HepG2 (cell line): ENCODE measurements around the gene ING1. TPM values are rescaled to one million over a fixed set of nuclear protein-coding genes. Genes with fewer than 3 reads are reported as not detected.

Source experiments
- ATAC-seq: fragments of 200-7000 bp; cut with Tn5 transposase; 3 replicates; pipeline ENCODE4 v1.9.1; 2020; ENCODE audit warnings: mild to moderate bottlenecking, moderate library complexity
- BruUV-seq: library from RNA; stranded (reverse); fragments of 400-500 nt; replicated peaks from 2 replicates; lab custom pipeline; 2021; lab: Mats Ljungman, UMichigan
- CTCF ChIA-PET: fragments of 300-600 bp; formaldehyde crosslinking; extraction: SDS; loops from one replicate; lab custom pipeline; 2021; ENCODE audit warnings: low total read pairs, inconsistent platforms, low intra/inter-chr PET ratio; lab: Yijun Ruan, JAX
- POLR2A ChIA-PET: fragments of 350-600 bp; sonication (Branson Sonifier 250); formaldehyde crosslinking; loops from one replicate; lab custom pipeline; 2020; ENCODE audit warnings: antibody characterized with exemption, inconsistent platforms; lab: Yijun Ruan, JAX
- DNase-seq: peaks from one replicate; pipeline ENCODE4 v3.0.0-alpha.2; 2015; ENCODE audit warnings: low spot score
- FAIRE-seq: peaks from 3 replicates; lab custom pipeline; 2011; peaks lifted over from hg19 to GRCh38; lab: Jason Lieb, UNC
- H2AFZ ChIP-seq: one replicate; pipeline ENCODE4 v1.6.1; 2011; ENCODE audit warnings: low read length, inconsistent platforms
- H3K27ac ChIP-seq: fragments of 300-600 bp; 3 replicates; pipeline ENCODE4 v1.8.0; 2011; ENCODE audit warnings: mixed run types, mild to moderate bottlenecking, mixed read lengths, low read length, inconsistent platforms; ENCODE audit not compliant: insufficient read depth; ENCODE audit errors: extremely low read length
- H3K27me3 ChIP-seq, 2 experiments: fragments of 200-600 bp in 1 of 2; 2 replicates in 1 of 2; 3 replicates in 1 of 2; pipeline versions ENCODE4 v1.6.0 to v1.8.0; 2011; ENCODE audit warnings: low read length in 2 of 2, mild to moderate bottlenecking in 2 of 2, moderate library complexity in 2 of 2, inconsistent platforms in 1 of 2; ENCODE audit not compliant: insufficient read depth in 2 of 2, control insufficient read depth in 1 of 2
- H3K36me3 ChIP-seq, 2 experiments: fragments of 200-600 bp in 1 of 2; replicated peaks in 1 of 2; 2 replicates in 1 of 2; 3 replicates in 1 of 2; pipeline versions ENCODE4 v1.5.1 to v1.8.0; 2011; ENCODE audit warnings: low read length in 2 of 2, inconsistent platforms in 1 of 2; ENCODE audit not compliant: insufficient read depth in 2 of 2, control insufficient read depth in 1 of 2
- H3K4me1 ChIP-seq: 2 replicates; pipeline ENCODE4 v1.5.1; 2012; ENCODE audit warnings: low read length, inconsistent platforms; ENCODE audit not compliant: insufficient read depth
- H3K4me2 ChIP-seq: 2 replicates; pipeline ENCODE4 v1.6.0; 2011; ENCODE audit warnings: low read depth, low read length, inconsistent platforms
- H3K4me3 ChIP-seq, 3 experiments: fragments of 200-600 bp in 1 of 3; sonication (generic), shearing (Covaris generic) in 1 of 3; replicated peaks in 1 of 3; 2 replicates each; pipeline ENCODE4 v1.5.1; 2011 to 2016; ENCODE audit warnings: low read length in 3 of 3, inconsistent platforms in 2 of 3, low read depth in 2 of 3, mild to moderate bottlenecking in 2 of 3, control low read depth in 1 of 3, mixed read lengths in 1 of 3; ENCODE audit not compliant: insufficient read depth in 1 of 3
- H3K79me2 ChIP-seq: one replicate; pipeline ENCODE4 v1.6.1; 2011; ENCODE audit warnings: low read length, inconsistent platforms; ENCODE audit not compliant: insufficient read depth
- H3K9ac ChIP-seq: 2 replicates; pipeline ENCODE4 v1.6.0; 2011; ENCODE audit warnings: mild to moderate bottlenecking, low read depth, low read length, inconsistent platforms; ENCODE audit not compliant: insufficient read depth
- H3K9me3 ChIP-seq: 2 replicates; pipeline ENCODE4 v1.5.1; 2012; ENCODE audit warnings: mild to moderate bottlenecking, low read length
- H4K20me1 ChIP-seq: 2 replicates; pipeline ENCODE4 v1.6.0; 2011; ENCODE audit warnings: inconsistent platforms, mild to moderate bottlenecking, low read length, moderate library complexity; ENCODE audit not compliant: insufficient read depth
- BORCS8-MEF2B ChIP-seq: sonication (generic); formaldehyde crosslinking; IDR thresholded peaks from 2 replicates; pipeline ENCODE4 v1.8.0; 2022; ENCODE audit warnings: mild to moderate bottlenecking, missing genetic modification reagents
- DR1 ChIP-seq: sonication (generic); formaldehyde crosslinking; IDR thresholded peaks from 2 replicates; pipeline ENCODE4 v1.8.0; 2021; ENCODE audit warnings: mild to moderate bottlenecking, missing genetic modification reagents, inconsistent platforms
- EZH2 ChIP-seq: conservative IDR thresholded peaks from 2 replicates; pipeline ENCODE4 v1.6.1; 2012; ENCODE audit warnings: mild to moderate bottlenecking, low read depth, low read length, moderate library complexity
- KLF15 ChIP-seq: sonication (generic); formaldehyde crosslinking; IDR thresholded peaks from 2 replicates; pipeline ENCODE4 v1.8.1; 2023; ENCODE audit warnings: borderline replicate concordance, mild to moderate bottlenecking, inconsistent platforms, missing genetic modification reagents, mixed read lengths
- PHF5A ChIP-seq: IDR thresholded peaks from one replicate; pipeline ENCODE4 v1.6.1; 2018; ENCODE audit warnings: low read depth, missing genetic modification reagents; ENCODE audit not compliant: unreplicated experiment
- PITX1 ChIP-seq: sonication (generic); formaldehyde crosslinking; IDR thresholded peaks from 2 replicates; pipeline ENCODE4 v1.5.1; 2020; ENCODE audit warnings: mild to moderate bottlenecking, missing genetic modification reagents
- RELA ChIP-seq: sonication (generic); formaldehyde crosslinking; IDR thresholded peaks from 2 replicates; pipeline ENCODE4 v1.4.0; 2020; ENCODE audit warnings: missing genetic modification reagents
- RXRA ChIP-seq: sonication (generic); formaldehyde crosslinking; IDR thresholded peaks from 2 replicates; pipeline ENCODE4 v1.5.1; 2020; ENCODE audit warnings: missing genetic modification reagents
- SIX1 ChIP-seq: sonication (generic); formaldehyde crosslinking; IDR thresholded peaks from 2 replicates; pipeline ENCODE4 v1.4.0; 2020; ENCODE audit warnings: missing genetic modification reagents, borderline replicate concordance
- ZBTB3 ChIP-seq: sonication (generic); formaldehyde crosslinking; IDR thresholded peaks from 2 replicates; pipeline ENCODE4 v1.4.0; 2020; ENCODE audit warnings: low read depth, mild to moderate bottlenecking, moderate library complexity, missing genetic modification reagents, borderline replicate concordance
- ZNF331 ChIP-seq: sonication (generic); formaldehyde crosslinking; IDR thresholded peaks from 2 replicates; pipeline ENCODE4 v1.4.0; 2020; ENCODE audit warnings: missing genetic modification reagents
- ZNF441 ChIP-seq: sonication (generic); formaldehyde crosslinking; IDR thresholded peaks from 2 replicates; pipeline ENCODE4 v1.7.0; 2021; ENCODE audit warnings: missing genetic modification reagents, borderline replicate concordance
- ZNF773 ChIP-seq: sonication (generic); formaldehyde crosslinking; IDR thresholded peaks from 2 replicates; pipeline ENCODE4 v1.4.0; 2020; ENCODE audit warnings: missing genetic modification reagents, borderline replicate concordance
- WGBS: methylation state at CpG from one replicate; pipeline ENCODE4 v1.1.6; 2017; ENCODE audit warnings: low lambda C conversion rate; 5-methylcytosine and 5-hydroxymethylcytosine counted together
- in situ Hi-C: cut with HindIII; loops from 2 replicates; pipeline ENCODE4 v1.10.0; 2017; ENCODE audit warnings: low pct_unique_long_range_greater_than_20kb; ENCODE audit not compliant: extremely low pct_ligation_motif_present
- intact Hi-C: fragments of 100-400 bp; cut with micrococcal nuclease; formaldehyde crosslinking; loops from one replicate; pipeline ENCODE4 v1.10.0; 2022; ENCODE audit not compliant: unreplicated experiment
- polyA plus RNA-seq, 8 experiments: library from polyadenylated mRNA; depleted of rRNA in 3 of 8; stranded (reverse) in 7 of 8; unstranded in 1 of 8; fragments of >200 nt; fragmentation: Illumina TruSeq in 4 of 8; extraction: Trizol in 4 of 8; gene quantifications; 2 replicates each; pipeline versions ENCODE4 v1.2.1 to v1.2.3, GENCODE V29; 2011 to 2016; ENCODE audit warnings: low read depth in 4 of 8, missing spikeins in 1 of 8, mixed read lengths in 1 of 8; ENCODE audit not compliant: insufficient read depth in 1 of 8
- total RNA-seq, 5 experiments: library from RNA; depleted of rRNA; stranded (reverse); fragments of >200 nt; fragmentation: Illumina TruSeq; extraction: Trizol; gene quantifications; 2 replicates each; pipeline ENCODE4 v1.2.3, GENCODE V29; 2016; ENCODE audit warnings: low read depth in 1 of 5
- TF ChIP-seq, protein P1 (sequence below): sonication (generic); IDR thresholded peaks from 2 replicates; pipeline ENCODE4 v1.6.1; 2016; ENCODE audit warnings: low read depth, borderline replicate concordance
- TF ChIP-seq, protein P2 (sequence below): sonication (generic); formaldehyde crosslinking; conservative IDR thresholded peaks from 2 replicates; pipeline ENCODE4 v1.4.0; 2020; ENCODE audit warnings: missing genetic modification reagents
- TF ChIP-seq, protein P3 (sequence below): sonication (generic); formaldehyde crosslinking; conservative IDR thresholded peaks from 2 replicates; pipeline ENCODE4 v1.4.0; 2020; ENCODE audit warnings: missing genetic modification reagents

The ING1 gene
- total and polyA plus RNA-seq, 2 of the 13 experiments (the other 11 are each of a cell fraction or from before 2014, with no cell fraction given) = 8.1 to 16.1 TPM

DNA sequence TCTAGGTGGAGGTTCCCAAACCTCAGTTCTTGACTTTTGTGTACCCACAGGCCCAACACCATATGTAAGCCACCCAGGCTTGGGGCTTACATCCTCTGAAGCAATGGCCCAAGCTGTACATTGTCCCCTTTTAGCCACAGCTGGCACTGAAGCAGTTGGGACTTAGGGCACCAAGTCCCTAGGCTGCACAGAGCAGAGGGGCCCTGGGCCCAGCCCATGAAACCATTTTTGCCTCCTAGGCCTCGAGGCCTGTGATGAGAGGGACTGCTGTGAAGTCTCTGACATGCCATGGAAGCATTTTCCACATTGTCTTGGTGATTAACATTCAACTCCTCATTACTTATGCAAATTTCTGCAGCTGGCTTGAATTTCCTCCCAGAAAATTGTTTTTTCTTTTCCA, 30.2 kb downstream of the ING1 start:
- in situ Hi-C loops (no loop called here), intact Hi-C loops (no loop called here)
- no peak overlapping the region for H3K9ac ChIP-seq
- no CpG with 5 or more reads among the region's 1 CpG for WGBS
- no peak overlapping the region for H3K4me2 ChIP-seq
- H3K79me2 ChIP-seq = no peaks in the 10 kb centered on the region
- no peaks in the 10 kb centered on the region for H4K20me1 ChIP-seq
- H3K36me3 ChIP-seq = no peaks in the 10 kb centered on the region
- BruUV-seq = no TSS peak
- TF ChIP-seq PHF5A (CRISPR knock-in tag) (no peak), ZNF331 (CRISPR knock-in tag) (no peak), ZNF441 (no peak), BORCS8-MEF2B (CRISPR knock-in tag) (no peak), SIX1 (CRISPR knock-in tag) (no peak), RXRA (CRISPR knock-in tag) (no peak), RELA (CRISPR knock-in tag) (no peak), ZBTB3 (CRISPR knock-in tag) (no peak), KLF15 (CRISPR knock-in tag) (no peak), DR1 (CRISPR knock-in tag) (no peak), ZNF773 (CRISPR knock-in tag) (no peak), PITX1 (CRISPR knock-in tag) (no peak), EZH2 (no peak)
- TF ChIP-seq, protein P1, sequence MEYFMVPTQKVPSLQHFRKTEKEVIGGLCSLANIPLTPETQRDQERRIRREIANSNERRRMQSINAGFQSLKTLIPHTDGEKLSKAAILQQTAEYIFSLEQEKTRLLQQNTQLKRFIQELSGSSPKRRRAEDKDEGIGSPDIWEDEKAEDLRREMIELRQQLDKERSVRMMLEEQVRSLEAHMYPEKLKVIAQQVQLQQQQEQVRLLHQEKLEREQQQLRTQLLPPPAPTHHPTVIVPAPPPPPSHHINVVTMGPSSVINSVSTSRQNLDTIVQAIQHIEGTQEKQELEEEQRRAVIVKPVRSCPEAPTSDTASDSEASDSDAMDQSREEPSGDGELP = no peak
- TF ChIP-seq, protein P2, sequence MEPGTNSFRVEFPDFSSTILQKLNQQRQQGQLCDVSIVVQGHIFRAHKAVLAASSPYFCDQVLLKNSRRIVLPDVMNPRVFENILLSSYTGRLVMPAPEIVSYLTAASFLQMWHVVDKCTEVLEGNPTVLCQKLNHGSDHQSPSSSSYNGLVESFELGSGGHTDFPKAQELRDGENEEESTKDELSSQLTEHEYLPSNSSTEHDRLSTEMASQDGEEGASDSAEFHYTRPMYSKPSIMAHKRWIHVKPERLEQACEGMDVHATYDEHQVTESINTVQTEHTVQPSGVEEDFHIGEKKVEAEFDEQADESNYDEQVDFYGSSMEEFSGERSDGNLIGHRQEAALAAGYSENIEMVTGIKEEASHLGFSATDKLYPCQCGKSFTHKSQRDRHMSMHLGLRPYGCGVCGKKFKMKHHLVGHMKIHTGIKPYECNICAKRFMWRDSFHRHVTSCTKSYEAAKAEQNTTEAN (CRISPR knock-in tag) = no peak
- TF ChIP-seq, protein P3, sequence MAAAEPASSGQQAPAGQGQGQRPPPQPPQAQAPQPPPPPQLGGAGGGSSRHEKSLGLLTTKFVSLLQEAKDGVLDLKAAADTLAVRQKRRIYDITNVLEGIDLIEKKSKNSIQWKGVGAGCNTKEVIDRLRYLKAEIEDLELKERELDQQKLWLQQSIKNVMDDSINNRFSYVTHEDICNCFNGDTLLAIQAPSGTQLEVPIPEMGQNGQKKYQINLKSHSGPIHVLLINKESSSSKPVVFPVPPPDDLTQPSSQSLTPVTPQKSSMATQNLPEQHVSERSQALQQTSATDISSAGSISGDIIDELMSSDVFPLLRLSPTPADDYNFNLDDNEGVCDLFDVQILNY (CRISPR knock-in tag) = no peak
- no peak for FAIRE-seq
- H3K4me3 ChIP-seq = no peak overlapping the region
- no peak overlapping the region for H2AFZ ChIP-seq
- H3K27me3 ChIP-seq = no peaks in the 10 kb centered on the region
- H3K9me3 ChIP-seq = peaks cover 27% of the 10 kb centered on the region
- no peak for DNase-seq
- ChIA-PET CTCF (no interaction called here), POLR2A (no interaction called here)
- no peaks in the 10 kb centered on the region for H3K4me1 ChIP-seq
- no peak overlapping the region for H3K27ac ChIP-seq
- ATAC-seq = no peak
